GM13977 (cell line): ENCODE data around the gene COQ7.

Experiments
- DNase-seq: peaks from one replicate; pipeline ENCODE4 v3.0.0; 2012; ENCODE audit warnings: low spot score
- CTCF ChIP-seq: IDR thresholded peaks from 2 replicates; pipeline ENCODE4 v1.5.1; 2012; ENCODE audit warnings: mild to moderate bottlenecking, control low read depth; ENCODE audit not compliant: insufficient read depth; ENCODE audit errors: extremely low read depth, missing control alignments
- in situ Hi-C: fragments of 300-500 bp; cut with MboI; formaldehyde crosslinking; loops from one replicate; pipeline ENCODE4 v1.12.0; 2022; ENCODE audit warnings: low sequenced_read_pairs, low pct_unique_long_range_greater_than_20kb, mixed read lengths, inconsistent platforms; ENCODE audit not compliant: unreplicated experiment

Gene COQ7

GRCh38 chr16:19090916-19091315 is 23.5 kb downstream of the COQ7 start:
- DNase-seq, result no peak
- in situ Hi-C loops, result no loop called here

GRCh38 chr16:19092653-19093410 is 25.4 kb downstream of the COQ7 start:
- in situ Hi-C loops, result no loop called here
- no peak for DNase-seq
- no peak for TF ChIP-seq CTCF

More at GRCh38 chr16:19090916-19091315, 23.5 kb downstream of the COQ7 start:
- TF ChIP-seq CTCF, result no peak

GRCh38 chr16:19093631-19094541 is 26.5 kb downstream of the COQ7 start:
- no peak for TF ChIP-seq CTCF
- no peak for DNase-seq
- in situ Hi-C loops, result no loop called here

GRCh38 chr16:19094542-19095365 is 27.3 kb downstream of the COQ7 start:
- in situ Hi-C loops, result no loop called here
- DNase-seq, result no peak

GRCh38 chr16:19095654-19096053 is 28.2 kb downstream of the COQ7 start:
- DNase-seq, result peak; percentile 44
- in situ Hi-C loops, result no loop called here
- no peak for TF ChIP-seq CTCF

More at GRCh38 chr16:19094542-19095365, 27.3 kb downstream of the COQ7 start:
- no peak for TF ChIP-seq CTCF

GRCh38 chr16:19098173-19098572 is 30.8 kb downstream of the COQ7 start:
- in situ Hi-C loops, result no loop called here
- TF ChIP-seq CTCF, result no peak
- no peak for DNase-seq
